ENCODE results near the gene AFF3. TPM values are rescaled to one million over a fixed set of nuclear protein-coding genes. Genes with fewer than 3 reads are reported as not detected.

Gene AFF3
- polyA plus RNA-seq, 1 donor (not counting 4 experiments of a cell fraction or from before 2014, with no cell fraction given) = not detected

- H3K4me3 ChIP-seq (ENCODE audit: control insufficient read depth in 2 of 3, extremely low read depth in 1 of 3, insufficient read depth in 2 of 3, low read depth in 1 of 3, low read length in 3 of 3) = no peak overlapping the region
- H3K9me3 ChIP-seq (ENCODE audit: control insufficient read depth, low read depth, low read length) = no peaks in the 10 kb centered on the region
- TF ChIP-seq, protein P1, sequence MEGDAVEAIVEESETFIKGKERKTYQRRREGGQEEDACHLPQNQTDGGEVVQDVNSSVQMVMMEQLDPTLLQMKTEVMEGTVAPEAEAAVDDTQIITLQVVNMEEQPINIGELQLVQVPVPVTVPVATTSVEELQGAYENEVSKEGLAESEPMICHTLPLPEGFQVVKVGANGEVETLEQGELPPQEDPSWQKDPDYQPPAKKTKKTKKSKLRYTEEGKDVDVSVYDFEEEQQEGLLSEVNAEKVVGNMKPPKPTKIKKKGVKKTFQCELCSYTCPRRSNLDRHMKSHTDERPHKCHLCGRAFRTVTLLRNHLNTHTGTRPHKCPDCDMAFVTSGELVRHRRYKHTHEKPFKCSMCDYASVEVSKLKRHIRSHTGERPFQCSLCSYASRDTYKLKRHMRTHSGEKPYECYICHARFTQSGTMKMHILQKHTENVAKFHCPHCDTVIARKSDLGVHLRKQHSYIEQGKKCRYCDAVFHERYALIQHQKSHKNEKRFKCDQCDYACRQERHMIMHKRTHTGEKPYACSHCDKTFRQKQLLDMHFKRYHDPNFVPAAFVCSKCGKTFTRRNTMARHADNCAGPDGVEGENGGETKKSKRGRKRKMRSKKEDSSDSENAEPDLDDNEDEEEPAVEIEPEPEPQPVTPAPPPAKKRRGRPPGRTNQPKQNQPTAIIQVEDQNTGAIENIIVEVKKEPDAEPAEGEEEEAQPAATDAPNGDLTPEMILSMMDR (optimal IDR thresholded peaks at IDR 0.05 in 1 of 3, IDR thresholded peaks at IDR 0.05 in 1 of 3, conservative IDR thresholded peaks at IDR 0.05 in 1 of 3; ENCODE audit: extremely low read depth in 1 of 3, insufficient read depth in 2 of 3, low read length in 3 of 3) = no peak
- no peak for TF ChIP-seq EZH2 (IDR thresholded peaks at IDR 0.05; ENCODE audit: low read length)
- no peaks in the 10 kb centered on the region for H3K36me3 ChIP-seq (ENCODE audit: control insufficient read depth in 2 of 2, extremely low read depth in 1 of 2, insufficient read depth in 2 of 2, low read length in 2 of 2)
- DNase-seq (ENCODE audit: low read depth, low spot score) (no peak), FAIRE-seq (no peak)
- no peaks in the 10 kb centered on the region for H3K79me2 ChIP-seq (ENCODE audit: control insufficient read depth, insufficient read depth, low read length)
- H3K27ac ChIP-seq (ENCODE audit: control insufficient read depth, insufficient read depth, low read length) = no peak overlapping the region
- no peaks in the 10 kb centered on the region for H4K20me1 ChIP-seq (ENCODE audit: control insufficient read depth, extremely low read depth, insufficient read depth, low read length)
- H3K4me1 ChIP-seq (ENCODE audit: control insufficient read depth, extremely low read depth, insufficient read depth, low read length) = no peaks in the 10 kb centered on the region
- H3K9ac ChIP-seq (ENCODE audit: control insufficient read depth, extremely low read depth, insufficient read depth, low read length) = no peak overlapping the region
- H3K4me2 ChIP-seq (ENCODE audit: control insufficient read depth, extremely low read depth, insufficient read depth, low read depth, low read length) = no peak overlapping the region
- dilution Hi-C loops (cut with MboI; ENCODE audit: extremely low pct_ligation_motif_present, low sequenced_read_pairs) = no loop called here
- no peak overlapping the region for H2AFZ ChIP-seq (ENCODE audit: control insufficient read depth, low read length)
- H3K9me1 ChIP-seq (ENCODE audit: control insufficient read depth, extremely low read depth, insufficient read depth, low read length) = no peaks in the 10 kb centered on the region
- H3K27me3 ChIP-seq (ENCODE audit: control insufficient read depth, extremely low read depth, insufficient read depth, low read length) = peaks cover 3% of the 10 kb centered on the region
These were observed 523.2 kb downstream of the AFF3 start for GRCh38 chr2:99619151-99619550.

GRCh38 chr2:99618579-99619097 is 523.8 kb downstream of the AFF3 start:
- Histone ChIP-seq H3K4me1 (ENCODE audit: control insufficient read depth, extremely low read depth, insufficient read depth, low read length) (no peaks in the 10 kb centered on the region), H3K4me3 (ENCODE audit: control insufficient read depth in 2 of 3, extremely low read depth in 1 of 3, insufficient read depth in 2 of 3, low read depth in 1 of 3, low read length in 3 of 3) (no peak overlapping the region), H4K20me1 (ENCODE audit: control insufficient read depth, extremely low read depth, insufficient read depth, low read length) (no peaks in the 10 kb centered on the region), H3K36me3 (ENCODE audit: control insufficient read depth in 2 of 2, extremely low read depth in 1 of 2, insufficient read depth in 2 of 2, low read length in 2 of 2) (no peaks in the 10 kb centered on the region), H3K27me3 (ENCODE audit: control insufficient read depth, extremely low read depth, insufficient read depth, low read length) (peaks cover 1% of the 10 kb centered on the region), H3K9ac (ENCODE audit: control insufficient read depth, extremely low read depth, insufficient read depth, low read length) (no peak overlapping the region), H3K4me2 (ENCODE audit: control insufficient read depth, extremely low read depth, insufficient read depth, low read depth, low read length) (no peak overlapping the region), H3K9me1 (ENCODE audit: control insufficient read depth, extremely low read depth, insufficient read depth, low read length) (no peaks in the 10 kb centered on the region), H3K79me2 (ENCODE audit: control insufficient read depth, insufficient read depth, low read length) (no peaks in the 10 kb centered on the region), H2AFZ (ENCODE audit: control insufficient read depth, low read length) (no peak overlapping the region), H3K9me3 (ENCODE audit: control insufficient read depth, low read depth, low read length) (no peaks in the 10 kb centered on the region), H3K27ac (ENCODE audit: control insufficient read depth, insufficient read depth, low read length) (no peak overlapping the region)
- TF ChIP-seq, protein P1 (optimal IDR thresholded peaks at IDR 0.05 in 1 of 3, IDR thresholded peaks at IDR 0.05 in 1 of 3, conservative IDR thresholded peaks at IDR 0.05 in 1 of 3; ENCODE audit: extremely low read depth in 1 of 3, insufficient read depth in 2 of 3, low read length in 3 of 3) = no peak
- no peak for TF ChIP-seq EZH2 (IDR thresholded peaks at IDR 0.05; ENCODE audit: low read length)
- DNase-seq (ENCODE audit: low read depth, low spot score) (no peak), FAIRE-seq (no peak)
- dilution Hi-C loops (cut with MboI; ENCODE audit: extremely low pct_ligation_motif_present, low sequenced_read_pairs) = no loop called here

All from keratinocyte (primary cell).